Endodermal cell (in vitro differentiated cells): ENCODE results near the gene RTEL1. TPM values are rescaled to one million over a fixed set of nuclear protein-coding genes. Genes with fewer than 3 reads are reported as not detected.

Experiments
- DNase-seq: peaks from one replicate; pipeline ENCODE4 v3.0.0-alpha.2; 2017
- H3K27ac ChIP-seq: 2 replicates; pipeline ENCODE4 v1.5.1; 2013; ENCODE audit warnings: mild to moderate bottlenecking, low read depth, low read length, moderate library complexity
- H3K27me3 ChIP-seq: 2 replicates; pipeline ENCODE4 v1.6.1; 2013; ENCODE audit warnings: mild to moderate bottlenecking, low read length, moderate library complexity; ENCODE audit not compliant: insufficient read depth, control insufficient read depth, poor library complexity, severe bottlenecking
- H3K36me3 ChIP-seq: 2 replicates; pipeline ENCODE4 v1.7.0; 2013; ENCODE audit warnings: mild to moderate bottlenecking, low read length, moderate library complexity; ENCODE audit not compliant: control insufficient read depth, insufficient read depth
- H3K4me1 ChIP-seq: one replicate; pipeline ENCODE4 v1.7.0; 2013; ENCODE audit warnings: low read length; ENCODE audit not compliant: control insufficient read depth, insufficient read depth
- H3K4me3 ChIP-seq: 2 replicates; pipeline ENCODE4 v1.5.1; 2013; ENCODE audit warnings: mild to moderate bottlenecking, low read length, moderate library complexity
- H3K9ac ChIP-seq: 2 replicates; pipeline ENCODE4 v1.6.1; 2013; ENCODE audit warnings: mild to moderate bottlenecking, low read length, moderate library complexity; ENCODE audit not compliant: poor library complexity, severe bottlenecking; ENCODE audit errors: extremely low read depth
- H3K9me3 ChIP-seq: 2 replicates; pipeline ENCODE4 v1.6.1; 2013; ENCODE audit warnings: mild to moderate bottlenecking, low read length, moderate library complexity; ENCODE audit not compliant: control insufficient read depth
- H3K27ac Mint-ChIP-seq: 2 replicates; pipeline ENCODE4 v1.8.0; 2020; ENCODE audit warnings: mixed read lengths
- H3K27me3 Mint-ChIP-seq: 2 replicates; pipeline ENCODE4 v1.8.0; 2021; ENCODE audit warnings: mild to moderate bottlenecking, mixed read lengths; ENCODE audit not compliant: insufficient read depth
- H3K36me3 Mint-ChIP-seq: 2 replicates; pipeline ENCODE4 v1.8.0; 2020; ENCODE audit warnings: low read depth, mixed read lengths
- H3K4me1 Mint-ChIP-seq: 2 replicates; pipeline ENCODE4 v1.8.0; 2020; ENCODE audit warnings: mixed read lengths
- H3K4me3 Mint-ChIP-seq: 2 replicates; pipeline ENCODE4 v1.8.0; 2020; ENCODE audit warnings: mild to moderate bottlenecking, moderate library complexity, mixed read lengths
- H3K9me3 Mint-ChIP-seq: 2 replicates; pipeline ENCODE4 v1.8.0; 2020; ENCODE audit warnings: mild to moderate bottlenecking, mixed read lengths
- WGBS, 2 experiments: methylation state at CpG; one replicate each; pipeline versions ENCODE4 v1.1.5 to v1.1.7; 2013; ENCODE audit warnings: missing lambda C conversion rate in 2 of 2, mixed read lengths in 1 of 2; ENCODE audit not compliant: insufficient coverage in 1 of 2, insufficient read length in 1 of 2; 5-methylcytosine and 5-hydroxymethylcytosine counted together
- total RNA-seq, 2 donors: library from RNA; stranded (reverse); fragmentation: NEBNext Ultra II Directional in 1 of 2; extraction: Animal tissue kit (Norgen Biotek cat#: 25700) in 1 of 2; gene quantifications; 2 replicates in 1 of 2; 3 replicates in 1 of 2; pipeline ENCODE4 v1.2.1, GENCODE V29; 2021
- TF ChIP-seq, protein P1 (sequence below): fragments of 200-600 bp; sonication (generic); conservative IDR thresholded peaks from 2 replicates; pipeline ENCODE4 v1.5.0; 2021; ENCODE audit warnings: antibody characterized with exemption, mild to moderate bottlenecking

The RTEL1 gene
- total RNA-seq, 2 donors from 2014 or later = 33.9 to 36.7 TPM

DNA sequence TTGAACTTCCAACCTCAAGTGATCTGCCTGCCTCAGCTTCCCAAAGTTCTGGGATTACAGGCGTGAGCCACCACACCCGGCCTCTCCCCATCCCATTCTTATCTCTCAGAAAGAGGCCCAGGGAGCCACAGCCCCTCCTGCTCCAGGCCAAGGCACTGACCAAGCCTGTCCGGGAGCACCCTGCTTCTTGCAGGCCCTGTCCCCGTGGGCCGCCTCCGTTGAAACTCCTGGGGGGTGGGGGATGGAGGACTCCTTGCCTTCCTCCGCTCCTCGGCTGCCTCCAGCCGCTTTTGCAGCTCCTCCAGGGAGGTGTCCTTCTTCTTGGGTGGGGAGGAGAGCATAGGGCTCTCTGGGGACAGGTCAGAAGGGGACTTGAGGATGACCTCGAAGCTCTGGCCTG lies 14.6 kb upstream of the RTEL1 start:
- H3K4me1 ChIP-seq = no peaks in the 10 kb centered on the region
- no peak overlapping the region for H3K9ac ChIP-seq
- H3K4me1 Mint-ChIP-seq = no peaks in the 10 kb centered on the region
- H3K4me3 ChIP-seq = no peak overlapping the region
- no peak overlapping the region for H3K27ac Mint-ChIP-seq
- 94 to 97% methylated on average over 4 to 10 of the region's 10 CpGs for WGBS, 2 experiments
- no peaks in the 10 kb centered on the region for H3K36me3 Mint-ChIP-seq
- no peaks in the 10 kb centered on the region for H3K9me3 Mint-ChIP-seq
- H3K36me3 ChIP-seq = no peaks in the 10 kb centered on the region
- TF ChIP-seq, protein P1, sequence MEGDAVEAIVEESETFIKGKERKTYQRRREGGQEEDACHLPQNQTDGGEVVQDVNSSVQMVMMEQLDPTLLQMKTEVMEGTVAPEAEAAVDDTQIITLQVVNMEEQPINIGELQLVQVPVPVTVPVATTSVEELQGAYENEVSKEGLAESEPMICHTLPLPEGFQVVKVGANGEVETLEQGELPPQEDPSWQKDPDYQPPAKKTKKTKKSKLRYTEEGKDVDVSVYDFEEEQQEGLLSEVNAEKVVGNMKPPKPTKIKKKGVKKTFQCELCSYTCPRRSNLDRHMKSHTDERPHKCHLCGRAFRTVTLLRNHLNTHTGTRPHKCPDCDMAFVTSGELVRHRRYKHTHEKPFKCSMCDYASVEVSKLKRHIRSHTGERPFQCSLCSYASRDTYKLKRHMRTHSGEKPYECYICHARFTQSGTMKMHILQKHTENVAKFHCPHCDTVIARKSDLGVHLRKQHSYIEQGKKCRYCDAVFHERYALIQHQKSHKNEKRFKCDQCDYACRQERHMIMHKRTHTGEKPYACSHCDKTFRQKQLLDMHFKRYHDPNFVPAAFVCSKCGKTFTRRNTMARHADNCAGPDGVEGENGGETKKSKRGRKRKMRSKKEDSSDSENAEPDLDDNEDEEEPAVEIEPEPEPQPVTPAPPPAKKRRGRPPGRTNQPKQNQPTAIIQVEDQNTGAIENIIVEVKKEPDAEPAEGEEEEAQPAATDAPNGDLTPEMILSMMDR = no peak
- H3K27ac ChIP-seq = no peak overlapping the region
- H3K9me3 ChIP-seq = no peaks in the 10 kb centered on the region
- H3K27me3 Mint-ChIP-seq = peaks cover 23% of the 10 kb centered on the region
- no peak for DNase-seq
- H3K27me3 ChIP-seq = no peaks in the 10 kb centered on the region
- H3K4me3 Mint-ChIP-seq = peak overlapping the region; percentile 62

DNA sequence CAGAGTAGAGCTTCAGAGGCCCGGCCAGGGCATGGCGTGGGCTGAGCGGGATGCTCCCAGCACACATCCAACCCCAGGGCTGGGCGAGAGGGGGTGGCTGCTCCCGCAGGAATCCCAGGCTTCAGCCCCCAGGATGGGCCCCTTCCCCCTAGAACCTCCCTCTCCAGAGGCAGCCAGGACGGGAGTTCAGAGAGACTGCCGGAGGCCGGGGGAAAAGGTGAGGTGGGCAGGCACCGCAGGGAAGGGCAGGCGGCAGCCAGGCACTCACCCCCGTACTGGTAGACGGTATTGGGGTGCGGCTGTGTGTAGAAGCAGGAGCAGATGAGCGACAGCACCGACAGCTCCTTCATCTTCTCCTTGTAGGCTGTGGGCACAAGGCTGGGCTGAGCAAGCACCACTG lies 14.2 kb upstream of the RTEL1 start:
- no peak overlapping the region for H3K9ac ChIP-seq
- no peak overlapping the region for H3K4me3 ChIP-seq
- no peaks in the 10 kb centered on the region for H3K36me3 ChIP-seq
- no peaks in the 10 kb centered on the region for H3K4me1 ChIP-seq
- H3K27me3 ChIP-seq = no peaks in the 10 kb centered on the region
- H3K4me1 Mint-ChIP-seq = no peaks in the 10 kb centered on the region
- TF ChIP-seq, protein P1 = no peak
- no peak overlapping the region for H3K27ac Mint-ChIP-seq
- H3K27me3 Mint-ChIP-seq = peaks cover 26% of the 10 kb centered on the region
- no peak for DNase-seq
- H3K4me3 Mint-ChIP-seq = no peak overlapping the region
- WGBS, 2 experiments = 87 to 90% methylated on average over 7 to 15 of the region's 15 CpGs
- H3K9me3 Mint-ChIP-seq = no peaks in the 10 kb centered on the region
- H3K9me3 ChIP-seq = no peaks in the 10 kb centered on the region
- no peaks in the 10 kb centered on the region for H3K36me3 Mint-ChIP-seq
- H3K27ac ChIP-seq = no peak overlapping the region

DNA sequence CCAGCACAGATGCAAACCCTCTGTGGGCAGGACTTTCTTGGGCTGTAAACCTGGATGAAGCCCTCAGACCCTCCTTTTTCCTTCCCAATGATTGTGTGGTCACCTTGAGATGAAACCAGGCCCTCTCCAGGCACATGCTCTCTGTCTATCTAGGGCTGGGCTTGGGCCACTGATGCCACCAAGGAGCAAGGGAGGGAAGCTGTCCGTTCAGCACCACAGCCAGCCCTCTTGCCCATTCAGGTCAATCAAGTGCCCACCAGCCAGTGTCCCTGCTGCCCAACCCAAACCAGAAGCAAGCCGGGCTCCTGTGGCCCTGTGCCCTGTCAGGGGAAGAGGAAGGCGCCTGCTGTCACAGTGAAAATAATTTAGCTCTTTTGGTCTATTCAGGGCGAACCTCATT lies 12.9 kb upstream of the RTEL1 start:
- H3K36me3 ChIP-seq = no peaks in the 10 kb centered on the region
- 73 to 81% methylated on average over 3 to 4 of the region's 4 CpGs for WGBS, 2 experiments
- DNase-seq = peak; percentile 66
- Mint-ChIP-seq H3K4me3 (no peak overlapping the region), H3K36me3 (no peaks in the 10 kb centered on the region), H3K4me1 (no peaks in the 10 kb centered on the region), H3K27ac (no peak overlapping the region), H3K27me3 (peaks cover 21% of the 10 kb centered on the region), H3K9me3 (no peaks in the 10 kb centered on the region)
- no peaks in the 10 kb centered on the region for H3K27me3 ChIP-seq
- no peak overlapping the region for H3K27ac ChIP-seq
- H3K4me3 ChIP-seq = no peak overlapping the region
- no peaks in the 10 kb centered on the region for H3K9me3 ChIP-seq
- H3K4me1 ChIP-seq = no peaks in the 10 kb centered on the region
- TF ChIP-seq, protein P1 = no peak
- H3K9ac ChIP-seq = no peak overlapping the region
